CD4-positive, alpha-beta T cell treated with Interleukin-21 for 1 hour (primary cell): Measurements from ENCODE around the gene CDC123.
"Not testable (repeated sequence)": the region's sequence is repeated elsewhere in the genome, so short reads cannot be mapped to it uniquely, and the experiment has no call there.

ENCODE experiments used
- DNase-seq: peaks from one replicate; pipeline ENCODE4 v3.0.0-alpha.2; 2020

Gene CDC123

DNA sequence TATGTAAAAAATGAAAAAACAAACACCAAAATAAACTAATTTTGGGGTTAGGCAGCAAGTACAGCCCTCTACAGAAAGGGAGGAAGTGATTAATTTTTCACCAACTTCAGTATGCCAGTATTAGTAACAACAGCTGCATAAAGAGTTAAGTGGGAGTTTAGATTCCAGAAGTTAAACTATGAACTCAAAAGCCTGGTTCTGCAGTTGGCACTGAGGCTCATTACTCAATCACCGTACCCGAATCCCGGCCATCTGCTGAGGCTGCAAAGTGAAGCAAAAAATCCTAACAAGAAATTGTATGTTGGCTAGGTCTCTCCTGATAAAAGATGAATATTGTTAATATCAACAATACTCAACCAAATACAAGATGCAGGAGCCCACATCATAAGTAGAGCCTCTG is 4.3 kb upstream of the CDC123 start:
- DNase-seq, result no peak

DNA sequence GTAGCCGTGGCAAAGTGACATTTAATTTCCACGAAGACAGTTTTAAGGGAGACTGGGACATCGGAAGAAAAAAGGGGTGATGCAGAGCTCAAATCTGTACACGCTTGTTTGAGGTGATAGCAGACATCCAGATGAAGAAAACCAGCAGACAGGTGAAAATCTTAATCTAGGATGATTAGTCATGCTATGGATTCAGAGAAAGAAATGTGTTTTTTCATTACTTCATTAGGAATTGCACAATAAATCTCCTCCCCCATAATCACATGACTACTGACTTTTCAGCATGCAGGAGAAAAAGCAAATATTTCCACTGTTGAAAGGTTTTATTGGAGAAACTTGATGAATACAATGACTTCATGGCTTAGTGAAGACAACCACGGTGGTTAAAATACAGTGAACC is 2.8 kb upstream of the CDC123 start:
- DNase-seq, result no peak

DNA sequence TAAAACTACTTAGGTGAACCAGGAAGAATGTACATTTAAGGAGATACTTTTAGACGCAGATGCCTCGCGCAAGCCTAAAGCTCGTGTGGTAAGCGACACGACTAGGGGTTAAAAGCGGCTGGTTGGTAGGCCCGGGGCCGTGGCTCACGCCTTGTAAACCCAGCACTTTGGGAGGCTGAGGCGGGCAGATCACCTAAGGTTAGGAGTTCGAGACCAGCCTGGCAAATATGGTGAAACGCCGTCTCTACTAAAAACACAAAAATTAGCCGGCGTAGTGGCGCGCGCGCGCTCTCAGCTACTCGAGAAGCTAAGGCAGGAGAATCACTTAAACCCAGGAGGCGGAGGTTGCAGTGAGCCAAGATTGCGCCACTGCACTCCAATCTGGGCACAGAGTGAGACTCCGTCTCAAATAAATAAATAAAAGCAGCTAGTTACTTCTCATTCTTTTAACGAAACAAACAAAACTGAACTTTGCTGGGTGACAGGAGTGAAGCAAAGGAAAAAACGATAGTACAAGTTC is 1.2 kb upstream of the CDC123 start:
- DNase-seq, result peak; percentile 36

DNA sequence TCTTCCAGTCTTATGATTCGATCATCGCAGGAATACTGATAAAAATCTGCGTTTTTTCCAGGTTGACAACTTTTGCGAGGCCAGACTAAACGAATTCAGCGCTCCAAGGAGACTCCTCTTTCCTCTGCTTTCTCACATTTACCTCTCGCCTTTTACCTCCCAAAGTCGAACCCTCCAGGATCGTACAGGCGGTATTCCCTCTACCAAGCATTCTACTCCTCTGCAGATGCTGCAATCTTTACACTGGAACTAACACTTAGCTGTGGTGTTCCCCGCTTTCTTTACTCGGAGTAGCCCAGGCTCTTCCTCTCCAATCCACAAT is 746 bp upstream of the CDC123 start:
- DNase-seq, result no peak

DNA sequence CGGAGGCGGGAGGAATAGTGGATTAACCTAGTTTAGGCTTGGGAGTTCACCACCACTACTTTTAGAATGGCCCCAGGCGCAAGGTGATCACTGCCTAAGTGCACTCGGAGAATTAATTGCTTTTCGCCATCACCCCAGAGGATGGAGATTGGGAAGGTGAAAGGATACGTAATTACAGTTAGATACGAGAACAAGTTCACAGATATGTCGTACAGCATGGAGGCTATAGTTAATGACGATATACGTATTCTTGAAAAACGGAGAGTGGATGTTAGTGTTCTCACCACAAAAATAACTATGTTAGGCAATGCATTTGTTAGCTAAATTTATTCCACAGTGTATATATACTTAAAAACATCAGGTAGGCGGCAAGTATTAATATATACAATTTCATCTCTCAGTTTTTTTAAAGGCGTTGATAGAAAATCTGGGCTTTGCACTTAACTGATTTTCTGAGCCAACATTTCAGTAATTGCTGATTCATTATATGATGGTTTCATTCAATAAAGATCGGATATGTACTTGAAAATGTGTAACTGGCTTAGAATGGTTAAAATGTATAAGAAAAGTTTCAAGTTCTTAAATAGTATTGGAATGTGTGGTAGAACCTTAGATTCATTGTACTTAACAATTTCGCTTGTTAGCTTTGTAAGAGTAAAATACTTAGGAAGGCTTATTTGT is 683 bp downstream of the CDC123 start:
- DNase-seq, result no peak

DNA sequence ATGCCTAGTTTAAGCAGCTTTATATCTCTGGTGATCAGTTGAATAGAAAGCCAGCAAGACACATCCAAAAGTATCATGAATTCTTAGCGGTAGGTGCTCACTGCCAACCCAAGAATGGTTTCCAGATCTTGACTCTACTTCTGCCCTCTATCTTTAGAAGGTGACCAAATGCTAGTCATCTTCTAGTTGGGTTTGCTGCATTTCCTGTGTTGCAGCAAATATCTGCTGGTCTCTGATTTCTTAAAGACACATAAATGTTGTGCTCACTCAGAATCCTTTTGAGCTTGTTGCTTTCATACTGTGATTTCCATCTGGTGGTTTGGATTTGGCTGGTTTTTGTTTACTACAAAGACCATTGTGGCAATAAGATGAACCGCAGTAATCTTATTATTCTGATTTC is 2.2 kb downstream of the CDC123 start:
- no peak for DNase-seq

DNA sequence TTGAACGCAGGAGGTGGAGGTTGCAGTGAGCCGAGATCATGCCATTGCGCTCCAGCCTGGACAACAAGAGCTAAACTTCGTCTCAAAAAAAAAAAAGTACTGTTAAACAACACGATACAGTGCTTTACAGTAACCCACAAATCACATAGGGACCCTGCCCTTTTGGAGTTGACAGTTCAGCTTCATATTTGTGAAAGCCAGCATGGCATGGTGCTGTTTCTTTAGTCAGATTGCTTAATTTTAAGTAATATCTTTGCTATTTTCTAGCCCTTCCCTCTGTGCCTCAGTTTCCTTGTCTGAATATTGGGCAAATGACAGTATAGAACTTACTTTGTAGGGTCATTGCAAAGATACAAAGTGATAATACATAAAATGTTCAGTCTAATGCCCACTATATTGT is 4.9 kb downstream of the CDC123 start:
- no peak for DNase-seq

DNA sequence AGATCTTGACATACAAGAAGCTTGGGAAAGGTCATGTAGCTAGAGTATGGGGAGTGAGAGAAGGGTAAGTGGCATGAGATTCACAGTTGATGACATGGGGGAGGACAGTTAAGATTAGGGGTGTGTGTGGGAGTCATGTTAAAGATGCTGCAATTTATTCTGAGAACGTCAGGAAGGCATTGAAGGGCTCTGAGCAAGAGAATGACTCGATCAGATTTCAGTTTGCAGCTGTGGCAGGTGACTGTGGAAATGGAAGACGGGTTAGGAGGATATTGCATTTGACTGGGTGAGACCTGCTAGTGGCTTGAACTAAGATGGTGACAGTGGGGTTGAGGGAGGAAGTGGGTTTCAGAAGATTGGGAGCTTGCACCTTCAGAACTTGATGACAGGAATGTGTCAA is 5.6 kb downstream of the CDC123 start:
- no peak for DNase-seq

DNA sequence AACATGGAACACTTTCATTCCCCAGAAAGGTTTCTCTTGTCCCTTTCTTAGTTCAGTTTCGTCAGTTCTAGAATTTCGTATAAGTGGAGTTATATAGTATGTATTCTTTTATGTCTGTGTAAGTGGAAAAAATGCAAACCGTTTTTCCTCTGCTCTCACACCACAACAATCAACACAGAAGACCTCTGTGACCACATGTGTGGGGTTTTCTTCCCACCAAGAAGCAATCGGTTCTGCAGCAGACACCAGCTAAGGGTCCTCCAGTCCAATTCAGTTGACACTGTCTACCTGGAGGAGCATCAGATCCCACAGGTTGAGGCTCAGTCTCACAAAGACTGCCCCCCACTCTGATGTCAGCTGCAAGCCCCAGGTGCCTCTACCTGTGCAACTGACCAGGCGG is 6.2 kb downstream of the CDC123 start:
- no peak for DNase-seq

DNA sequence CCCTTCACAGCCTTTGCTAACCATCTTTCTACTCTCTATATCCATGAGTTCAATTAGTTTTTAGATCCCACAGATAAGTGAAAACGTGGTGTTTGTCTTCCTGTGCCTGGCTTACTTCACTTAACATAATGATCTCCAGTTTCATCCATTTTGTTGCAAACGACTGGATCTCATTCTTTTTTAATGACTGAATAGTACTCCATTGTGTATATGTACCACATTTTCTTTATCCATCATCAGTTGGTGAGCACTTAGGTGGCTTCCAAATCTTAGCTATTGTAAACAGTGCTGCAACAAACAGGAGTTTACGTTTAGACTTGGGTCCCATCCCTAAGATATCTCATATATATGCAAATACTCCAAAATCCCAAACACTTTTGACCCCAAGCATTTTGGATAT is 9.1 kb downstream of the CDC123 start:
- no peak for DNase-seq

DNA sequence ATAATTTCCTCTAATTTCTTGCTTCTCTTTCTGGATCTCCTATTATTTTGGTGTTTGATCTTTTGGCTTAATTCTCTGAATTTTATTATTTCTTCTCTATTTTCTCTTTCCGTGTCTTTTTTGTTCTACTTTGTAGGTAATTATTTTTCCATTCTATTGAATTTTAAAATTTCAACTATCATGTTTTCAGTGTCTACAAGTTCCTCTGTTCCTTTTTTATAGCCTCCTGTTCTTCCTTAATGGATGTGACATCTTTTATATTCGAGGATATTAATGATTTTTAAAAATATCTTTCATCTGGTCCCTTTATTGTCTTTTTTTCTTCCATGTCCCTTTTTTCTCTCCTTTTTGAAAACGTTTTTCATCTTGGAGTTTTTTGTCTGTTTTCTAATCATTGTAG is 11.1 kb downstream of the CDC123 start:
- DNase-seq, result no peak

DNA sequence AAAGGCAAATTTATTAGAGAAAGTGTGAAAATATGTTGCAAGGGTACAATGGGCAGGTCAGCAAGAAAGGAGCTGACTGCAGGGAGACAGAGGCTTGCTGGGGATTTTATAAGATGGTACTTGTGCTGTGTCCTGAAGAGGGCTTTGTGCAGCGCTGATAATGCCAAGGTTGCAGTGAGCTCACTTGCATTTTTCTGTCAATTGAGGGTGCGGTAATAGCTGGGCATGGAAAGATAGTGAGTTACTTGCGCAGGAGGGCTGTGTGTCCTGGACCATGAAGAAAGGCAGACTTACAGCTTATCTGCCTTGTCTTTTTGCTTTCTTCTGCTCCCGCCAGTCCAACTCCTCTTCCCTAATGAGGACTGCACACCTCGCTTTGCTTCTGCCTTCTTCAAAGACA is 12.5 kb downstream of the CDC123 start:
- no peak for DNase-seq

DNA sequence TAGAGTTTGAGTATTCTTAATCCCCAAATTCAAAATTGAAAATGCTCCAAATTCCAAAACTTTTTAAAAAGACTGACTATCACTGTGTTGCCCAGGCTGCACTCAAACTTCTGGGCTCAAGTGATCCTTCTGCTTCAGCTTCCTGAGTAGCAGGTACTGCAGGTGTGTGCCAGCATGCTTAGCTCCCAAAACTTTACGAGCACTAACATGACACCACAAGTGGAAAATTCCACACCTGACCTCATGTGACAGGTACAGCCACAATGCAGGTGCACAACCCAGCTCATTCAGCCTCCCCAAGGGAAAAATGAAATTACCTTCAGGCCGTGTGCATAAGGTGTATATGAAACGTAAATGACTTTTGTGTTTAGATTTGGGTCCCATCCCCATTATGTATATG is 16.5 kb downstream of the CDC123 start:
- DNase-seq, result no peak

DNA sequence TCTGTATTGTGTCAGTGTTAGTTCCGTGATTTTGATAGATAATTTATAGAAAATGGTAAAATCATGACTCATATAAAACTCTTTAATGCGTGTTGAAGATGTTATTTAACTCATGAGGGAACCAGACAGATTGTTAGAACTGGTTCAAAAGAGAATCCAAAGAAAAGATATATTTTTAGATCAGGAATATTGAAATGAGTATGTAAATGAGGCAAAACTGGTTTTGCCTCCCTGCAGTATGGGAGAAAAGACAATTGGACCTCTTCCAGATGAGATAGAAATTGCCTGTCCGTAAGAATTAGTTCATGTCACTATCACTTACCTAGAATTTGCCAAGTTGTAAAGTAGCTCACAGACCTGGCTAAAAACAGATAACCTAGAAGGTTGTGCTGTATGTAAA is 17.6 kb downstream of the CDC123 start:
- no peak for DNase-seq

DNA sequence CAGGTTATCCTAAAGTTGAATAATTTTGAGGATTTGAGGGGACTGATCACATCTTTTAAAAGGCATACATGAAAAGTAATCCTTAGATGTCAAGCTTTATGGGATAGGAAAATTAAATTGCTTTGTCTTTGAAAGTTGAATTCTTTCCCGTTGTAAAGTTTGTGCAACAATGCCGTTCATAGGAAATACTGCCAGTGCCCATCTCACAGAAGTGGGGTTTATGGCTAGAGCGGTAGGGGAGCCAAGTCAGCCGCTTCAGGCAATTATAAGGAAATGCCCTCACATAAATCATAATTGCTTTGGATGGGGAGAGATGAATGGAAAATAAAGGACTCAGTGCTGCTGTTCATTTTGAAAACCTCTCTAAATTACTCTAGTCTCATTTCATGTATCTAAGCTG is 18.1 kb downstream of the CDC123 start:
- DNase-seq, result no peak

DNA sequence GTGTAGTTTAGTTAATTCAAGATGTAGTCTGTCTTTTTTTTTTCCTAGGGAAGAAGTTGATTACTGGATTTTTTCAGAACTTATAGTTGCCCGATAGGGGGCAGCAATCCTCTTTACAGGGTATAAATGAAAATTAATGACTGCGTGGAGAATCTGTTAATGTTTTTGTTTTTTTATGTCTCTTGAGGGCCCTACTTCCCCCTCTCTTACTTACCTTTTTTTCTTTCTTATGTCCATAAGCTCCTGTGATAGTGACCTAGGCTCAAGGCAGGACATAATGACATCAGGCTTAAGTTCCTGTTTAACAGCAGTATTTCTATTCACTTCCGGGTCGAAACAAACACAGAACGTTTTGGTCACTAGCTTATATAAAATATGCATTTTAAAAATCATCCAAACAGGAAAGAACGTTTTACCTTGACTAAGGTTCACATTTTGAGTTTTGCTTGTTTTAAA is 18.8 kb downstream of the CDC123 start:
- peak; percentile 58 for DNase-seq

DNA sequence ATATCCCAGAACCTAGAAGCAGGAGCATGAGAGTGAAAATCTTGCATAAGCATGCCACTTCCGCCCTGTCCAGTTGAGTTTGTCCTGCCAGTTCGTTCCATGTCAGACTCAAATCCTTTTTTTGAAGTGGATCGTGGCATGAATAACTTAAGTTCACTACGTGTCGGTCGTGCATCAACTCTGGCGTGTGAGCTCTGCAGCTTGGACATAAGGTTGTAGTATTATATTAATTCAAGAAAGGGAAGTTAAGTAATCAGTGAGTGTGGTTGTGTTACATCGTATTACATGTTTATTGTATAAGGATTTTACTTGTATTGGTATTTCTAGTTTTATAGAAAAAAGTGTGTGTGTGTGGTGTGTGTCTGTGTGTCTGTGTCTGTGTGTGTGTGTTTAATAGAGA is 23.0 kb downstream of the CDC123 start:
- no peak for DNase-seq

DNA sequence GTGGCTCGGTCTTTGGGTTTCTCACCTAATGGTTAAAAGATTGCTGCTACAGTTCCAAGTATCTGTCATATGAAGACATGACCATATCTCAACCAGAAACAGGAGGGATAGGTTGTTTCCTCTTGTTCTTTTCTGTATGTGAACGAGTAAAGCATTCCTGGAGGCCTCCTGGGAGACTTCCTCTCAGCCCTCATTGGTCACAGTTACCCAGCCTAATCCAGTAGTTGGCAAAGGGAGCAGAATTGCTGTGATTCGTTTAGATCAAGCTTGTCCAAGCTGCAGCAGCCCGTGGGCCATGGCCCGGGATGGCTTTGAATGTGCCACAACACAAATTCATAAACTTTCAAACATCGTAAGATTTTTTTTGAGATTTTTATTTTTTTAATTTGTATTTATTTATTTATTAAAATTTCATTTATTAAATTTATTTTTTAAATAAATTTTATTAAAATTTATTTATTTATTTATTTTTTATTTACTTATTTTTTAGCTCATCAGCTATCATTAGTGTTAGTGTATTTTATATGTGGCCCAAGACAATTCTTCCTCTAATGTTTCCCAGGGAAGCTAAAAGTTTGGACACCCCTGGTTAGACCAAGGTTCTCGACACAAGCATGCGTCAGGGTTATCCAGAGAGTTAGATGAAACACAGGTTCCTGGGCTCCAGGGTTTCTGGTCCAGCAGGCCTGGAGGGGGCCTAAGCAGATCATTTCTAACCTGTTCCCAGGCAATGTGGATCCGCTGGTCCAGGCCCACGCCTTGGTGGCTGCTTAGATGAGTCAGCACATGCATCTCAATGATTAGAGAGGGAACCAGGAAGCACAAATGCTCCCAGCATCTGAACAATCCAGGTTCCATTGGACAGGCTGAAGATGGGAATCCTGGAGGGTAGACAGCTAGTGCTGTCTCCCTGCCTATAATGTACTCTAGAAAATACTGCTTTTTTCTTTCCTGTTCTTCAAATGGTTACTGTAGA is 25.6 kb downstream of the CDC123 start:
- no peak for DNase-seq

DNA sequence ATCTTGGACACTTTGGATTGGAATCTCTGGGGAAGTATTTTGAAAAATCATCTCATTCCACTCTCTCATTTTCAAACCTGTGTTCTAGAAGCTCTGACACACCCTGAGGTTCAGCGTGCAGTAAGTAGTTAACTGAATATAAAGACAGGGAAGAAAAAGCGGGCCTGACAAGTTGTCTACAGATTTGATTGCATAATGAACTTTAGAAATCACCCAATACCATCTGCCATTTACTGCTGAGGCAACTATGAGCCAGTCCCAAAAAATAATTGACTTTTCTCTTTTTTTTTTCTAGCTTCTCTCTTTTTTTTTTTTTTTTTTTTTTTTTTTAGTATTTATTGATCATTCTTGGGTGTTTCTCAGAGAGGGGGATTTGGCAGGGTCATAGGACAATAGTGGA is 29.5 kb downstream of the CDC123 start:
- no peak for DNase-seq

DNA sequence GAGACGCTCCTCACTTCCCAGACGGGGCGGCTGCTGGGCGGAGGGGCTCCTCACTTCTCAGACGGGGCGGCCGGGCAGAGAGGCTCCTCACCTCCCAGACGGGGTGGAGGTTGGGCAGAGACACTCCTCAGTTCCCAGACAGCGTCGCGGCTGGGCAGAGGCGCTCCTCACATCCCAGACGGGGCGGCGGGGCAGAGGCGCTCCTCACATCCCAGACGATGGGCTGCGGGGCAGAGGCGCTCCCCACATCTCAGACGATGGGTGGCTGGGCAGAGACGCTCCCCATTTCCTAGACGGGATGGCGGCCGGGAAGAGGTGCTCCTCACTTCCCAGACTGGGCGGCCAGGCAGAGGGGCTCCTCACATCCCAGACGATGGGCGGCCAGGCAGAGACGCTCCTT is 30.4 kb downstream of the CDC123 start:
- DNase-seq, result not testable (repeated sequence)

DNA sequence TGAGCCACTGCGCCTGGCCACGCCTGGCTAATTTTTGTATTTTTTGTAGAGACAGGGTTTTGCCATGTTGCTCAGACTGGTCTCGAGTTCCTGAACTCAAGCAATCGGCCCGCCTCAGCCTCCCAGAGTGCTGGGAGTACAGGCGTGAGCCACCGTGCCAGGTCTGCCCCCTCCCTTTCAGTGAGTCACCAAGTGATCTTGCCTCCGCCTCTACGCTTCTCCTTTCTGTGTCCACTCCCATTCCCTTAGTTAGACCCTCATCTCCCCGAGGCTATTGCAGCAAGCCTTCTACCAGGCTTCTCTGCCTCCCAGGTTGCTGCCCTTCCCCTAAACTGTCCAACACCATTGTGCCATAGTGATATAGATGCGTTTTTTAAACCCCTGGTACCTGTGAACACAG is 32.9 kb downstream of the CDC123 start:
- DNase-seq, result no peak

DNA sequence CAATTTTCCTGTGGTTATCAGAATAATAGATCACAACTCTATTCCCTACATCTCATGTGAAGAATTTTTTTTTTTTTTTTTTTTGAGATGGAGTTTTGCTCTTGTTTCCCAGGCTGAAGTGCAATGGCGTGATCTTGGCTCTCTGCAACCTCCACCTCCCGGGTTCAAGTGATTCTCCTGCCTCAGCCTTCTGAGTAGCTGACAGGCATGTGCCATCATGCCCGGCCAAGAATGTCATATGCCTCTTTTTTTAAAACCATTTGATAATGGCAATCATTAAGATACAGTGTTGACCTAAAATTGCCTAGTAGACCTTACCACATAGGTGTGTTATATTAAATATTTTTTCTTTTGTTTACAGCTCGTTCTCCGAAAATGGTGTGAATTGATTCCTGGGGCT is 38.7 kb downstream of the CDC123 start:
- not testable (repeated sequence) for DNase-seq

DNA sequence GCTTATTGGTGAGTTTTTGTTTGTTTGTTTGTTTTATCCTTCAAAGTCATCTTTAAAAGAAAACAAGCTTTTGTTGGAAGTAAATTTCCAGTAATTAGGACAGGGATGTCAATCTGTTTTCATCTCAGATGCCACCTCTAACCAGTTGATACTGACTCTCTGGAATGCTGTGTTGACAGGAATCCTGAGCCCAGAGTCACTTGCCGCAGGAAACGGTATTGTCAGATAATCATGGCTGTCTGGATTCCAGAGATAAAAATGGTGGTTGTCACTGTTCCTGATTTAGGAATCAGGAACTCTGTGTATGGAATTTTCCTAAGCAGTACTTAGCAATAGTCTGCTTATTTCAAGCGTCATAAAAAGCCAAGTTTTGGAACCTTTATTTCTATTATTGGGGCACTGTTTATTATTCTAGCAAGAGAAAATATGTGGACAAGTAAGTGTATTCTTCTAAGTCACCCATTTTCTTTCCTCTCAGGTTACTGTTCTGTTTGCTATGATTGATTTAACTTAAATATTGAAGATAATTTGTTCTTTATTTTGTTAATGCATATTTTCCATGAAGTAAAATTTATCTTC is 39.2 kb downstream of the CDC123 start:
- DNase-seq, result no peak

DNA sequence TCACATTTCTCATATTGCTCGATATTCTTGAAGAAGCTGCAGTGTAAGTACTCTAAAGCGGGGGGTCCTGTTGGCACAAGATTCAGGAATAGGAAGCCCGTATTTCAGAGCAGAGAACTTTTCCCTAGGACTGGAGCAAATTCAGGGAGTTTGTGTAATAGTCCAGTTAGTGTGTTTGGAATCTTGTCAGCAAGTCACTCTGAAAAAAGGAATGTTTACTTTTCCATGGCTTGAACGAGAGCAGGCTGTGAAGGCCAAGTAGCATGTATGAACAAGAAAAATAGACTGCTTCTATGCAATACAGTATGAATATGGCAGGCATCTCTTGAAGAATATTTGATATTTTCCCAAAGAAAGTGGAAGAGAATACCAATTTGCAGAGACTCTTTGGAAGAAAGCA is 39.8 kb downstream of the CDC123 start:
- no peak for DNase-seq
